HUES6 (cell line): ENCODE data around the gene SLC51A.

ENCODE experiments used
- H3K27ac ChIP-seq: 2 replicates; pipeline ENCODE4 v1.7.0; 2013; ENCODE audit warnings: low read depth, mild to moderate bottlenecking, low read length, inconsistent platforms
- H3K27me3 ChIP-seq: 2 replicates; pipeline ENCODE4 v1.6.1; 2013; ENCODE audit warnings: low read length; ENCODE audit not compliant: control insufficient read depth, insufficient read depth
- H3K36me3 ChIP-seq: 2 replicates; pipeline ENCODE4 v1.6.1; 2013; ENCODE audit warnings: low read length; ENCODE audit not compliant: control insufficient read depth, insufficient read depth
- H3K4me1 ChIP-seq: 2 replicates; pipeline ENCODE4 v1.6.1; 2013; ENCODE audit warnings: low read length; ENCODE audit not compliant: control insufficient read depth, insufficient read depth
- H3K4me3 ChIP-seq: 2 replicates; pipeline ENCODE4 v1.5.1; 2013; ENCODE audit warnings: low read depth, low read length
- H3K9ac ChIP-seq: one replicate; pipeline ENCODE4 v1.6.1; 2013; ENCODE audit warnings: mild to moderate bottlenecking, low read length
- H3K9me3 ChIP-seq: 2 replicates; pipeline ENCODE4 v1.6.1; 2013; ENCODE audit warnings: low read depth, low read length; ENCODE audit not compliant: control insufficient read depth, insufficient read depth

SLC51A gene

DNA sequence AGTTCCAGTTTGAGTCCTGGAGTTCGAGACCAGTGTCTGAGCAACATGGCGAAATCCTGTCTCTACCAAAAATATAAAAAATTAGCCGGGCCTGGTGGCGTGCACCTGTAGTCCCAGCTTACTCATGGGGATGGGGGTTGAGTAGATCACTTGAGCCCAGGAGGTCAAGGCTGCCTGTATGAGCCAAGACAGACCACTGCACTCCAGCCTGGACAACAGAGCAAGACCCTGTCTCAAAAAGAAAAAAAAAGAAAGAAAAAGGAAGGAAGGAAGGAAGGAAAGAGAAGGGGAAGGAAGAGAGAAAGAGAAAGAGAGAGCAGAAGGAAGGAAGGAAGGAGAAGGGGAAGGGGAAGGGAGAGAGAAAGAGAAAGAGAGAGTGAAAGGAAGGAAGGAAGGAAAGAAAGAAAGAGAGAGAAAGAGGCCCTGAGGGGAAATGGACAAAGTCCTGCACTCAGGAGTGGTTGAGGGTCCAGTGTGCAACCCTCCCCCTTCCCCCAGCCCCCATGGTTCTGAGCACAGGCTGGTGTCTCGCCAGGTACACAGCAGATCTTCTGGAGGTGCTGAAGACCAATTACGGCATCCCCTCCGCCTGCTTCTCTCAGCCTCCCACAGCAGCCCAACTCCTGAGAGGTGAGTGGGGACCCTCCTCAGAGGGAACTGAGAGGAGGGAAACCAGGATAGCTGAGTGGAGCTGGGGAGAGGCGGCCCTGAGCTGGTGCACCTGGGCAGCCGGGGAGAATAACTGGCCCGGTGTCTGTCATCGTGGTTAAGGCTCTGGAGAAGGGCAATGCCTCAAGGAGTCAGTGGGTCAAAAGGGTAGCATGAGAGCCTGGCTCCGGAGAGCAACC is 1.2 kb downstream of the SLC51A start:
- Histone ChIP-seq H3K27me3 (no peaks in the 10 kb centered on the region), H3K9ac (no peak overlapping the region), H3K4me1 (peaks cover 24% of the 10 kb centered on the region), H3K27ac (no peak overlapping the region), H3K4me3 (no peak overlapping the region), H3K9me3 (no peaks in the 10 kb centered on the region), H3K36me3 (no peaks in the 10 kb centered on the region)

- H3K27ac ChIP-seq: no peak overlapping the region
These were observed 1.9 kb downstream of the SLC51A start for GRCh38 chr3:196218155-196218712.

GRCh38 chr3:196219194-196219969 is 3.0 kb downstream of the SLC51A start:
- Histone ChIP-seq H3K9ac (no peak overlapping the region), H3K4me3 (no peak overlapping the region), H3K36me3 (no peaks in the 10 kb centered on the region), H3K9me3 (no peaks in the 10 kb centered on the region), H3K27me3 (no peaks in the 10 kb centered on the region), H3K27ac (no peak overlapping the region), H3K4me1 (peaks cover 29% of the 10 kb centered on the region)

More at GRCh38 chr3:196218155-196218712, 1.9 kb downstream of the SLC51A start:
- H3K27me3 ChIP-seq: no peaks in the 10 kb centered on the region
- no peak overlapping the region for H3K9ac ChIP-seq
- no peaks in the 10 kb centered on the region for H3K9me3 ChIP-seq
- no peaks in the 10 kb centered on the region for H3K36me3 ChIP-seq
- peaks cover 26% of the 10 kb centered on the region for H3K4me1 ChIP-seq
- no peak overlapping the region for H3K4me3 ChIP-seq

GRCh38 chr3:196219970-196220311 is 3.6 kb downstream of the SLC51A start:
- no peak overlapping the region for H3K27ac ChIP-seq
- no peak overlapping the region for H3K4me3 ChIP-seq
- peaks cover 27% of the 10 kb centered on the region for H3K4me1 ChIP-seq
- H3K9ac ChIP-seq: no peak overlapping the region
- no peaks in the 10 kb centered on the region for H3K36me3 ChIP-seq
- no peaks in the 10 kb centered on the region for H3K27me3 ChIP-seq
- H3K9me3 ChIP-seq: no peaks in the 10 kb centered on the region

DNA sequence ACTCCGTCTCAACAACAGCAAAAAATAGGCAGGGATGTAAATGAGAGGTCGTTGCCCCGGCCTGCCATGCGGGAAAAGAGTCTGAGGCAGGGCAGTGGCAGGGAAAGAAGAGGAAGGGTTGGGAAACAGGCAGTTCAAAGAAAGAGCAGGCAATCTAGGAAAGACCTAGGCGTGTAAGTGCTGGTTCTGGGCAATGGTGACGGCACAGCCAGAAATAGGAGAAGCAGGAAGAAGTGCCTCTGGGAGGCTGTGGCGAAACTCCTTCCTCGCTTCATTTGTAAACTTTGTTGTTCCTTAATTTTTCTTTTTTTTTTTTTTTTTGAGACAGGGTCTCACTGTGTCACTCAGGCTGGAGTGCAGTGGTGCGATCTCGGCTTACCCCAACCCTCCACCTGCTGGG is 4.3 kb downstream of the SLC51A start:
- Histone ChIP-seq H3K36me3 (no peaks in the 10 kb centered on the region), H3K4me3 (no peak overlapping the region), H3K9me3 (no peaks in the 10 kb centered on the region), H3K9ac (no peak overlapping the region), H3K27me3 (no peaks in the 10 kb centered on the region), H3K27ac (no peak overlapping the region), H3K4me1 (peaks cover 24% of the 10 kb centered on the region)

- H3K4me3 ChIP-seq: no peak overlapping the region
- no peaks in the 10 kb centered on the region for H3K27me3 ChIP-seq
- peaks cover 20% of the 10 kb centered on the region for H3K4me1 ChIP-seq
- H3K9ac ChIP-seq: no peak overlapping the region
- no peaks in the 10 kb centered on the region for H3K36me3 ChIP-seq
- H3K27ac ChIP-seq: no peak overlapping the region
- H3K9me3 ChIP-seq: no peaks in the 10 kb centered on the region
These were observed 4.7 kb downstream of the SLC51A start for GRCh38 chr3:196220991-196221390.

- Histone ChIP-seq H3K9me3 (no peaks in the 10 kb centered on the region), H3K27me3 (no peaks in the 10 kb centered on the region), H3K4me1 (peaks cover 15% of the 10 kb centered on the region; the same call in 1 of the 2 replicates), H3K9ac (no peak overlapping the region), H3K4me3 (no peak overlapping the region), H3K36me3 (no peaks in the 10 kb centered on the region), H3K27ac (no peak overlapping the region)
These were observed 6.7 kb downstream of the SLC51A start for GRCh38 chr3:196222876-196223595.

- Histone ChIP-seq H3K36me3 (no peaks in the 10 kb centered on the region), H3K9me3 (no peaks in the 10 kb centered on the region), H3K4me3 (no peak overlapping the region), H3K27ac (no peak overlapping the region), H3K27me3 (no peaks in the 10 kb centered on the region), H3K4me1 (peaks cover 7% of the 10 kb centered on the region; the same call in 1 of the 2 replicates), H3K9ac (no peak overlapping the region)
These were observed 8.8 kb downstream of the SLC51A start for GRCh38 chr3:196225086-196225485.

DNA sequence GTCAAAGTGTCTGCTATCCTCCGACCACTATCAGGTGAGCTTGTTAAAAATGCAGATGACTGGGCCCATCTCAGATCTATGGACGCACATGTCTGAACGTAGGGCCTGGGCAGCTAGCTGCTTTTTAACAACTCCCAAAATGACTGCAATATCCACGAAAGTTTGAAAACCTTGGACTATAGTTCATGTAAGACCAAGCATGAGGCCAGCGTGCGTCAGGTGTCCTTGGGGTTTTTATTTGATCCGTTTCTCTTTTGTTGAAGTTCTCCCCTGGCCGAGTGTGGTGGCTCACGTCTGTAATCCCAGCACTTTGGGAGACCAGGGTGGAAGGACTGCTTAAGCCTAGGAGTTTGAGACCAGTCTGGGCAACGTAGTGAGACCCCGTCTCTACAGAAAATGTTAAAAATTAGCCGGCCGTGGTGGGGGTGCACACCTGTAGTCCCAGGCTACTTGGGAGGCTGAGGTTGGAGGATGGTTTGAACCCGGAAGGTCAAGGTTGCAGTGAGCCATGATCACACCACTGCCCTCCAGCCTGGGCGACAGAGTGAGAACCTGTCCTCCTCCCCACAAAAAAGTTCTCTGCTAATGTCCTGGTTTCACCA is 9.5 kb downstream of the SLC51A start:
- H3K4me1 ChIP-seq: peaks cover 7% of the 10 kb centered on the region; the same call in 1 of the 2 replicates
- H3K9me3 ChIP-seq: no peaks in the 10 kb centered on the region
- H3K36me3 ChIP-seq: no peaks in the 10 kb centered on the region
- no peak overlapping the region for H3K9ac ChIP-seq
- H3K27me3 ChIP-seq: no peaks in the 10 kb centered on the region
- H3K27ac ChIP-seq: no peak overlapping the region
- H3K4me3 ChIP-seq: no peak overlapping the region

DNA sequence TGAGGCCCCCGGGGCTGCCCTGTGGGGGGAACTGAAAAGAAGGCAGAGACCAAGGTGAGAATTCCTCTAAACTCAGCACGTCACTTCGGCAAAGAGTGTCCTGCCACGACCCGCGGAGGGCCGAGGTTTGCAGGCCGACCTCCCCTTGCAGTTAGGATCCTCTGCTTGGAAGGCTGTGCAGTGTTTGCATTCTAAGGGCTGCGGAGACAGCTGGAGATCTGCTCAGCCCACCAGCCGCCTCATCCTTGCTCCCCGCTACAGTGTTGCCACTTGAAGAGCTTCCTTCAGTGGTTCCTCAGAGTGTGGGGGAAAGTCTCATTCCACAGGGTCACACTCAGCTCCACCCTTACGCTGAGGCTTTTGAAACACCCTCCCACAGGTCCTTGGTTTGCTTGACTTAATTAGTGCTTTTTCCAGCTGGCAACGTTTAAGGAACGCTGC is 10.8 kb downstream of the SLC51A start:
- Histone ChIP-seq H3K9ac (no peak overlapping the region), H3K4me3 (no peak overlapping the region), H3K36me3 (no peaks in the 10 kb centered on the region), H3K9me3 (no peaks in the 10 kb centered on the region), H3K4me1 (peaks cover 7% of the 10 kb centered on the region; the same call in 1 of the 2 replicates), H3K27ac (no peak overlapping the region), H3K27me3 (no peaks in the 10 kb centered on the region)
